GM20000 (cell line): ENCODE results near the gene ADGRL3.

Experiments used
- DNase-seq: peaks from one replicate; pipeline ENCODE4 v3.0.0; 2012; ENCODE audit warnings: low spot score
- CTCF ChIP-seq: IDR thresholded peaks from 2 replicates; pipeline ENCODE4 v1.5.1; 2012; ENCODE audit warnings: mild to moderate bottlenecking, control low read depth; ENCODE audit errors: extremely low read depth, missing control alignments

Gene ADGRL3

GRCh38 chr4:62093735-62094134 is 893.6 kb downstream of the ADGRL3 start:
- TF ChIP-seq CTCF, result no peak

DNA sequence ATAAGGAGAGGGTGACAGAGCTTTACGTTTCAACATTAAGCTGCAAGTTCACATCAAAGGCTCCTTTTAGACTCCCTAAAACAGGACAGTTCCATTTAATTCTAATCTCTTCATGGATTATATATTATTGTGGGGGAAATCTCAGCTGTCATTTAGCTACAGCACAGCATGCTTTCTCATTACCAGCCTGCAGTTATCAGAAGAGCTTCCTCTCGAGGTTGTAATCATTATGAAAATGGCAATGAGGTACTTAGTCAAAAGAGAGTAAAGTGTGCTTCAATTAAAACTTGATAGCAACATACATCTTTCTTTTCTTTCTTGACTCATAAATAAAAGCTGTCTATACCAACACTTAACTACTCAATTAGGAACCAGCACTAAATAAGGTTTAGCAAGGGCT is 896.8 kb downstream of the ADGRL3 start:
- no peak for DNase-seq
- TF ChIP-seq CTCF, result no peak

More at GRCh38 chr4:62093735-62094134, 893.6 kb downstream of the ADGRL3 start:
- DNase-seq, result no peak

DNA sequence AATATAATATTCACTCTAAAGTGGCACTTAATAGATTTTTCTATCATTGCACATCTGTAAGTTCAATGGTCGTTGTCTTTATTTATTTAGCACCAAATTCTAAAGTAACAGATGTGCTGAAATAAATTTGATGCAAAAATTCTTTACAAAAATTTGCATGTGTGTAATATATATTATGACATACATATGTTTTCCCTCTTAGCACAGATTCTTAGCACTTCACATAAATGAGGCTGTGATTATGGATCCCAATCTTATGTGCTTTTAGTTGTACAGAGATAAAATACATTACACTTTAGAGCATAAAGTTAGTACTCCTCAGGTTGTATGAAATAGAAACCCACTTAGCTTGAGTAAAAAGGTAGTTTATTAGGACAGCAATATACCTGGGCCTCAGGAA is 915.1 kb downstream of the ADGRL3 start:
- TF ChIP-seq CTCF, result no peak
- no peak for DNase-seq

DNA sequence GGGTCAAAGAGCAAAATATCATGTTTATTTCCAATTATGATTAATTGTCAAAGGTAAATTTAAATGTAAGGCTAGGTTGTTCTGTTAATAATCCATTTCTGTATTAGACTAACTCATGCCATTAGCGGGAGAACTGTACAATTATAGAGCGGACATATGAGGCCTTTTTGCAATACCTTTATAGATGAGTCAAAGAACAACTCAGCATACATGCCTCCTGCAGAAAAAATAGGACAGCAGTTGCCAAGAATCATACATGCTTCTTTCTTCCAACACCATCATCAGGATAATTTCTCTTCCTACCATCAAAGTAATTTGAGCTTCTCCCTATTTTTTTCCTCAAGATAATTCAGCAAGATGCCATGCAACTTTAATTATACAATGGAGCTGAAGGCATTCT is 917.8 kb downstream of the ADGRL3 start:
- TF ChIP-seq CTCF, result no peak
- no peak for DNase-seq

GRCh38 chr4:62118558-62118957 is 918.4 kb downstream of the ADGRL3 start:
- no peak for DNase-seq
- TF ChIP-seq CTCF, result no peak

DNA sequence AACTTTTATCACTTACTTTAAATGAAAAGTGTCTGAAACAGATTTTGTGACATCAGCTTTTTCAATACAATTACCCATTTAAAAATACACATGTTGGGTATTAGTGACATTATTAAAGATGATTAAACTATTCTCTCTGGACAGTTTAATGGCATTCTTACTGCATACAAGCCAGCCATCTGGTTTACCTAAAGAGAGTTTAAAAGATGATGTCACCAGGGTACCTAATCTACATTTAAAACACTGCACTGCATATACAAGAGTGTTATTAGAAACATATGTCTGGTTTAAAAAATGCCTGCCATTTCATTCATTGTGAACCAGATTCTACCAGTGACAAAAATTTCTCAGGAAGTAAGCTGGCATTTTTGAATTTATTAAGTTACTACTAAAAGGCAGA is 919.1 kb downstream of the ADGRL3 start:
- no peak for TF ChIP-seq CTCF
- DNase-seq, result no peak

DNA sequence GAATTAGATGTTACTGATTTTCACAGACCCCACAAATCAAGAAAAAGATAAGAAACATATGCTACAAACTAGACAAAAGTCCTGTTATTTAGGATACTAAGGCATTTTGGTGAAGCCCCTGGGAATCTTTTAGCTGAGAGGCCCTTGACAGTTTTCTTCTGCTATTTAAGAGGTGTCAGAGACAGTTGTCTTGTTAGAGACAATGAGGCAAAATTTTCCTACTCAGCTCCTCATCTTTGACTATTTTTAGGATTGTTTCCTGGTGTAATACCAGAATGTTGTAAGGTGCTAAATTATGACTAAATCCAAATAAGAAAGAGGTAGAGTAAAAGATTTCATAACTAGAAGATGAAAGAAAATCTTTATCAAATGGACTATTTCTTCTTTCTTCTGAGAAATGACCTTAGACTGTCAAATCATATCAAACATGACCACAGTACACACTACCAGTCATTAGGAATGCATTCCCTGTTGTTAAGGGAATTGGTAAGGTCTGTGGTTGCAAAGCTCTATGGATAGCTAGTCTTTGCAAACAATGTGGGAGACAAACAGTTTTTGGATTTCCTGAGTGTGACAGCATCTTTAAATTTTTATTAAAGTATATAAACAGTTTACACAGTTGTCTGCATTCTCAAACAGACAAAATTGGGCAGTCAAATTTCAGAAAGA is 926.1 kb downstream of the ADGRL3 start:
- DNase-seq, result no peak
- no peak for TF ChIP-seq CTCF
